ENCODE measurements around the gene CDH23. TPM values are rescaled to one million over a fixed set of nuclear protein-coding genes. Genes with fewer than 3 reads are reported as not detected.

CDH23 gene
- total RNA-seq, 2 experiments from 2014 or later, result 3.7 to 5.3 TPM

- Mint-ChIP-seq H3K27me3 (no peaks in the 10 kb centered on the region), H3K4me3 (no peak overlapping the region), H3K9me3 (no peaks in the 10 kb centered on the region), H3K27ac (peak overlapping the region; percentile 48), H3K4me1 (peaks cover 33% of the 10 kb centered on the region), H3K36me3 (no peaks in the 10 kb centered on the region)
- ATAC-seq (ENCODE audit: low read depth) (peak; percentile 25), DNase-seq (peak; percentile 78)
- POLR2A ChIA-PET, result interaction anchor here (0.6 to 2.7 kb wide), 8 partner anchors 8 to 331 kb away, joined by 3 to 20 read pairs (median 4); partner anchors contain the start of gene VSIR
Observed at GRCh38 chr10:71708301-71708703, 311.6 kb downstream of the CDH23 start.

DNA sequence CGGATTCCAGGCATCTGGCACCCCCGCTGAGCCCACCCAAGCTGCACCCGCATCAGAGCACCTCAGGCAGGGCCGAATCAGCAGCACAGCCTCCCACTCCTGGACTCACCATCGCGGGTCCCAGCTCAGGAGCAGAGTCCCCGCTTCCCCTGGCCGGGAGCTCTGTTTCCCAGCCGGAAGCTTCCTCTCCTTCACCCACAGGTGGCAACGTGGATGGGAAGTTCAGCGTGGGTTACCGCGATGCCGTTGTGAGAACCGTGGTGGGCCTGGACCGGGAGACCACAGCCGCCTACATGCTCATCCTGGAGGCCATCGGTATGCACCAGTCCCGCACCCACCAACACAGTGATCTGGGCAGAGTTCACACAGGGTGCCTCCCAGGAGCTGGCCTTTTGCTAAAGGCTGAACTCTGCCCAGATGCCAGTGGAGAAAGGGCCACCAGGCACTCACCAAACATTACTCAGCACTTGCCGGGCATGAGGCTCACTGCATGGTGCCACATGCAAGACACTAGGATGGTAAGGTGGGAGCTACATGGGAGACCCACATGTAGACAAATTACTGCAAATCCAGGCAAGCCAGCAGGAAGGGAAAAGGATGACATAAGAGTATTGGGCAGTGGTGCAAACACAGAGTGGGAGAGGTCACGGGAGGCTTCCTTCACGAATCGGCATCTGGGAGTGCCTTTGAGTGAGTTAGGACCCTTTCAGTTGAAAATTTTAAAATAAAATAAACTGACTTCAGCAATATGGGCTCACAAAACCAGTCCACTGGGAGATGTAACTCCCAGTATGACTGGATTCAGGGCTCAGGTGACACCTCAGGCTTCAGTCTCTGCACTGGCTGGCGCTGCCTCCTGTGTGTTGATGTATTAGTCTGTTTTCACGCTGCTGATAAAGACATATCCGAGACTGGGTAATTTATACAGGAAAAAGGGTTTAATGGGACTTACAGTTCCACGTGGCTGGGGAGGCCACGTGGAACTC lies 312.5 kb downstream of the CDH23 start:
- Mint-ChIP-seq H3K4me1 (peaks cover 41% of the 10 kb centered on the region), H3K36me3 (no peaks in the 10 kb centered on the region), H3K27ac (no peak overlapping the region), H3K4me3 (no peak overlapping the region), H3K9me3 (no peaks in the 10 kb centered on the region), H3K27me3 (no peaks in the 10 kb centered on the region)
- POLR2A ChIA-PET, result interaction anchor here (0.8 to 2.7 kb wide), 4 partner anchors 7 to 64 kb away, joined by 3 to 20 read pairs (median 4); partner anchors contain the start of gene VSIR
- DNase-seq (no peak), ATAC-seq (ENCODE audit: low read depth) (no peak)

DNA sequence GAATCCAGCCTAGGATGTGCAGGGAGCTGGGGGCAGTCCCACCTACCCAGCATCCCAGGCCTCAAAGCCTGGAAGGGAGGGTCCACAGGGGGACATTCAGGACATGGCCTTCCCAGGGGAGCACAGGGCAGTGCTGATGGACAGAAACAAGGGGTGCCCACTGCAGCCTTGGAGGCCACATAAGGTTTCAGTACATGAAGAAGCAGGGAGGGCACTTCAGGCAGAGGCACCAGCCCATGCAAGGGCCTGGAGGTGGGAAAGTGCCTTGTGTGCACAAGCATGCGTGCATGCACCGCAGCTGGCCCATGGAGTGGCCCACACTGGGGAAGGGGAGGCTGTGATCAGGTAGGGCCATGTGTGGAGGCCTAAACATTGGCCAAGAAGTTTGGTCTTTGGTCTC lies 313.8 kb downstream of the CDH23 start:
- H3K27ac Mint-ChIP-seq, result peak overlapping the region; percentile 58
- POLR2A ChIA-PET, result no interaction called here
- no peak for ATAC-seq (ENCODE audit: low read depth)
- DNase-seq, result no peak
- H3K36me3 Mint-ChIP-seq, result peaks cover 2% of the 10 kb centered on the region
- H3K9me3 Mint-ChIP-seq, result no peaks in the 10 kb centered on the region
- H3K4me3 Mint-ChIP-seq, result no peak overlapping the region
- peaks cover 46% of the 10 kb centered on the region for H3K4me1 Mint-ChIP-seq
- H3K27me3 Mint-ChIP-seq, result no peaks in the 10 kb centered on the region

DNA sequence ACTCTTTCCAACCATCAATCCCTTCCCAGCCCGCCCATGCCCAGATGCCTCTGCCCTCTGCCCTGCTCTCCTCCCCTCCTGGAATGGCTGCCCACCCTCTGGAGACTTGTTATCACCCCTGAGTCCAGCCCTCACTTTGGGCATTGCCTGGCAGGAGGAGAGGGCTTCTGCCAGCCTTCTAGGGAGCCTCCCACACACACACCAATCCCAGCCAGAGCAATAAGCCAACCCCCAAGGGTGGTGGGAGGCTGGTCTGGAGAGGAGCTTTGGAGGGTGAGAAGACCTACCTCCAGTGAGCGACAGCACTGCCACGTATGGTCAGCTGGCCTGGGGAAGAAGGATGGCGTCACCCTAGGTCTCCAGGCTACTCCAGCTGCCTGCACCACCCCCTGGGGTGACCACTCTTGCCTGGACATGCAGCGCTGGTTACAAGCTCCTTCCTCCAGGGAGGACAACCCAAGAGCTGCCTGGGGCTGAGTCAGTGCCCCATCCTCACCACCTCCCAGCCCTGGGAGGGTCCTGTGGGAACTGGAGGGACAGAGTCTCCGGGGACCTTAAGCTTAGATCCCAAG lies 314.4 kb downstream of the CDH23 start:
- Mint-ChIP-seq H3K4me3 (no peak overlapping the region), H3K27me3 (no peaks in the 10 kb centered on the region), H3K27ac (peak overlapping the region; percentile 56), H3K9me3 (no peaks in the 10 kb centered on the region), H3K4me1 (peaks cover 46% of the 10 kb centered on the region), H3K36me3 (peaks cover 2% of the 10 kb centered on the region)
- DNase-seq (no peak), ATAC-seq (ENCODE audit: low read depth) (no peak)
- POLR2A ChIA-PET, result interaction anchor here (3.1 kb wide), 1 partner anchor 62 kb away, joined by 22 read pairs; the partner anchor contains the start of gene VSIR

DNA sequence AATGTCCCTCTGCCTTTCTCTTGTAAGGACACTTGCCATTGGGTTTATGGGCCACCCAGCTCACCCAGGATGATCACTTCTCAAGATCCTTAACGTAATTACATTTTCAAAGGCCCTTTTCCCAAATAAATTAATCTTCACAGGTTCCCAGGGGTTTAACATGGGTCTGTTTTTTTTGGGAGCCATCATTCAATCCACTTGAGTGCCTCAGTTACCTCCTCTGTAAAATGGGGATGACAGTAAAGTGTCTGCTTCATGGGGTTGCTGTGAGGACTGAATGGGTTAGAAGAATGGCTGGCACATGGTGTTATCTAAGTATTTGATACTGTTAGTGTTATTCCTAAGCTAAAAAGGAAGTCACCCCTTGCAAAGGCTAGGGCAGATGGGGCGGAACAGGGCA lies 315.4 kb downstream of the CDH23 start:
- Mint-ChIP-seq H3K27ac (peak overlapping the region; percentile 96), H3K9me3 (no peaks in the 10 kb centered on the region), H3K4me3 (peak overlapping the region; percentile 87), H3K27me3 (no peaks in the 10 kb centered on the region), H3K4me1 (peaks cover 46% of the 10 kb centered on the region), H3K36me3 (peaks cover 2% of the 10 kb centered on the region)
- no peak for DNase-seq
- ATAC-seq (ENCODE audit: low read depth), result no peak
- POLR2A ChIA-PET, result interaction anchor here (0.7 to 5.0 kb wide), 10 partner anchors 13 to 99 kb away, joined by 3 to 44 read pairs (median 4); partner anchors contain the start of gene VSIR

- H3K27ac Mint-ChIP-seq, result peak overlapping the region; percentile 96
- ATAC-seq (ENCODE audit: low read depth) (peak; percentile 51), DNase-seq (peak; percentile 61)
- peak overlapping the region; percentile 87 for H3K4me3 Mint-ChIP-seq
- peaks cover 43% of the 10 kb centered on the region for H3K4me1 Mint-ChIP-seq
- no peaks in the 10 kb centered on the region for H3K9me3 Mint-ChIP-seq
- no peaks in the 10 kb centered on the region for H3K27me3 Mint-ChIP-seq
- POLR2A ChIA-PET, result interaction anchor here (0.6 to 5.0 kb wide), 15 partner anchors 13 to 587 kb away, joined by 3 to 44 read pairs (median 4); partner anchors contain the start of gene VSIR
- H3K36me3 Mint-ChIP-seq, result peaks cover 2% of the 10 kb centered on the region
Observed at GRCh38 chr10:71712572-71713134, 315.9 kb downstream of the CDH23 start.

DNA sequence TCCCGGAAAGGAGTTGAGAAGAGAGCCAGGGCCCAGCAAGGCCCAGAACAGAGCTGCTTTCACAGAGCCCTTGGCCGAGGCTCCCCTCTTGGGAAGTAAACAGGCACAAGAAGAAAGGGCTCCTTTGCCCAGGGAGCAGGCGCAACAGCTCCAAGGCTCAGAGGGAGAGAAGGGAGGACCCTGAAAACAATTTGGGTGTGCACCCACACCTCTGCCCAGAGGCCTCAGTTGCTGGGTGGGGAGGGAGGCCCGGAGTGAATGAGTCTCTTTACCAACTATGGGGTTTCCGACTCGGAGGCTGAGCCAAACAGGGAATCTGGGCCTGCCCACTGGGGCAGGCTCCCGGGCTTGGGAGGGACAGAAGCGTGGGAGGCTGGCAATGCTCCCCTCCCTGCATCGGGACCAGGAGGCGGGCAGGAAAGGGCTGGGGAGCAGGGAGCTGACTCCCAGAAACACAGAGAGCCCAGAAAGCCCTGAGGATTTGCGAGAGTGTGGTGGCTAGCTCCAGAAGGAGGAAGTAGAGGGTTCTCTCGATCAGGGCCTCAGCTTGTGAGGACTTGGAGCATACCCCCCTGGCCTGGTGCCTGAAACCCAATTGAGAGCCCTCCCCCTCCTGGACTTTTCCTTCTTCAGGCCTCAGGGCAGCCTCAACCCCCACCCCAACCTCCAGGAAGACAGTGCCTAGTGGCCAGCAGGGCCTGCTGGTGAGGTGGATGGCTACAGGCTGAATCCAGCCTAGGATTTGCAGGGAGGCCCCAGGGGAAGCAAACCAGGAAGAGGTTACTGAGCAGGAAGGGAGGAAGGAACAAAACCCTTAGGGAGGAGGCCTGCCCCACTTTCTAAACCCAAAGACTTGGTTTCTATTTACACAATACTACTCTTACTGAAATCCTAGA lies 316.7 kb downstream of the CDH23 start:
- POLR2A ChIA-PET, result interaction anchor here (0.6 to 5.0 kb wide), 16 partner anchors 12 to 586 kb away, joined by 3 to 44 read pairs (median 4); partner anchors contain the start of gene VSIR
- no peaks in the 10 kb centered on the region for H3K27me3 Mint-ChIP-seq
- H3K27ac Mint-ChIP-seq, result peak overlapping the region; percentile 96
- H3K4me1 Mint-ChIP-seq, result peaks cover 36% of the 10 kb centered on the region
- no peaks in the 10 kb centered on the region for H3K9me3 Mint-ChIP-seq
- ATAC-seq (ENCODE audit: low read depth), result peak; percentile 69
- H3K4me3 Mint-ChIP-seq, result peak overlapping the region; percentile 87
- DNase-seq, result peak; percentile 68
- H3K36me3 Mint-ChIP-seq, result peaks cover 2% of the 10 kb centered on the region

DNA sequence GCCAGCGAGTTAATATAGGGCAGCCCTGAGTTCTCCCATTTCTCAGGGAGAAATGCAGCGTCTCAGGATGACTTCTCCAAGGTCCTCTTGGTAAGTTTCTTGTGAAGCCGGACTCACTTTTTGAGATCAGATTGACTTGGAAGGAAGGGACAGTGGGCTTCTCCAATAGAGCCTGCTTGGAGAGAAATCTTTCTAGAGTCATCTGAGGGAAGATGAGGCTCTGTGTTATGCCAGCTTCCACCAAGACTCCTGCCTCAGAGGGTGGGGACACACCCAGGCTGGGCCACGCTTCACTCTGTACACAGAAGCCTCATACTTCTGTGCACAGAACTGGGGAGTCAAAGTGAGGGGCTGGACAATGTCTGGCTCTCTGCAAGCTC lies 317.3 kb downstream of the CDH23 start:
- no peak for ATAC-seq (ENCODE audit: low read depth)
- DNase-seq, result no peak
- H3K4me1 Mint-ChIP-seq, result peaks cover 36% of the 10 kb centered on the region
- H3K27ac Mint-ChIP-seq, result peak overlapping the region; percentile 96
- peaks cover 2% of the 10 kb centered on the region for H3K36me3 Mint-ChIP-seq
- H3K4me3 Mint-ChIP-seq, result peak overlapping the region; percentile 87
- POLR2A ChIA-PET, result interaction anchor here (1.2 to 5.0 kb wide), 8 partner anchors 12 to 62 kb away, joined by 4 to 44 read pairs (median 13); partner anchors contain the start of gene VSIR
- H3K27me3 Mint-ChIP-seq, result no peaks in the 10 kb centered on the region
- H3K9me3 Mint-ChIP-seq, result no peaks in the 10 kb centered on the region

GRCh38 chr10:71714592-71714991 lies 317.9 kb downstream of the CDH23 start:
- Mint-ChIP-seq H3K4me1 (peaks cover 32% of the 10 kb centered on the region), H3K27me3 (no peaks in the 10 kb centered on the region), H3K36me3 (peaks cover 2% of the 10 kb centered on the region), H3K27ac (peak overlapping the region; percentile 96), H3K4me3 (peak overlapping the region; percentile 87), H3K9me3 (no peaks in the 10 kb centered on the region)
- no peak for ATAC-seq (ENCODE audit: low read depth)
- POLR2A ChIA-PET, result interaction anchor here (1.0 to 5.0 kb wide), 5 partner anchors 11 to 59 kb away, joined by 3 to 44 read pairs (median 9); partner anchors contain the start of gene VSIR
- DNase-seq, result no peak

DNA sequence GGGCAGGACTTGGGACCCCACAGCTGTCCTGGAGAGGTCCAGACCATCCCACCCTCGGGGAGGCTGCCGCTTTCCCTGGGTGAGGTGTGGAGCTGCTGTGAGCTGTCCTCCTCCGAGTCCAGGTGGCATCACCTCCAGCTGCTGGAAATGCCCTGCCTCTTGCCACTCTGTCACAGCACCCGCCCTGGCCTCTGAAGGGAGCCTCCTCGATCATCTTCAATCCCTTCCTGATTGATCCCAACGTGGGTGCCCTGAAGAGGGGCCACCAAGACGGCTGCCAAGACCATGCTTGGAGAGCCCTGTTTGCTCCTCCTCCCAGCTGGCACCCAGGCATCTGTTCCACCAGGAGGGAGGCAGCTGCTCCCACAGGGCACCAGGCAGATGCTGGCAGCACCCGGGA lies 318.3 kb downstream of the CDH23 start:
- Mint-ChIP-seq H3K4me3 (peak overlapping the region; percentile 28), H3K36me3 (peaks cover 2% of the 10 kb centered on the region), H3K27me3 (no peaks in the 10 kb centered on the region), H3K27ac (peak overlapping the region; percentile 80), H3K4me1 (peaks cover 31% of the 10 kb centered on the region), H3K9me3 (no peaks in the 10 kb centered on the region)
- ATAC-seq (ENCODE audit: low read depth) (no peak), DNase-seq (no peak)
- POLR2A ChIA-PET, result interaction anchor here (1.0 to 5.0 kb wide), 5 partner anchors 11 to 58 kb away, joined by 3 to 44 read pairs (median 9); partner anchors contain the start of gene VSIR

GRCh38 chr10:71715860-71716259 lies 319.1 kb downstream of the CDH23 start:
- POLR2A ChIA-PET, result interaction anchor here (1.2 to 5.0 kb wide), 3 partner anchors 10 to 58 kb away, joined by 4 to 44 read pairs (median 9); partner anchors contain the start of gene VSIR
- peak overlapping the region; percentile 80 for H3K27ac Mint-ChIP-seq
- H3K4me1 Mint-ChIP-seq, result peaks cover 27% of the 10 kb centered on the region
- H3K9me3 Mint-ChIP-seq, result no peaks in the 10 kb centered on the region
- ATAC-seq (ENCODE audit: low read depth), result no peak
- H3K27me3 Mint-ChIP-seq, result no peaks in the 10 kb centered on the region
- H3K4me3 Mint-ChIP-seq, result no peak overlapping the region
- no peak for DNase-seq
- H3K36me3 Mint-ChIP-seq, result peaks cover 2% of the 10 kb centered on the region

GRCh38 chr10:71716426-71716825 lies 319.7 kb downstream of the CDH23 start:
- POLR2A ChIA-PET, result interaction anchor here (1.2 to 5.0 kb wide), 3 partner anchors 8 to 57 kb away, joined by 4 to 44 read pairs (median 4); partner anchors contain the start of gene VSIR
- no peak for ATAC-seq (ENCODE audit: low read depth)
- no peak for DNase-seq
- Mint-ChIP-seq H3K36me3 (peaks cover 2% of the 10 kb centered on the region), H3K27ac (no peak overlapping the region), H3K4me3 (no peak overlapping the region), H3K9me3 (no peaks in the 10 kb centered on the region), H3K27me3 (no peaks in the 10 kb centered on the region), H3K4me1 (peaks cover 28% of the 10 kb centered on the region)

Measured in activated naive CD8-positive, alpha-beta T cell treated with anti-CD3 and anti-CD28 coated beads, Interleukin-2, amount 10 ng/mL, durations not matched to agents 7 days and 5 days (primary cell).